GM12878 (cell line): ENCODE data around the gene RPRD1B.

Experiments used
- CTCF ChIP-seq, 3 experiments: IDR thresholded peaks in 2 of 3; conservative IDR thresholded peaks in 1 of 3; 2 replicates each; pipeline ENCODE4 v1.5.1; 2011; ENCODE audit warnings: low read depth in 3 of 3, low read length in 3 of 3, mild to moderate bottlenecking in 3 of 3, control low read depth in 2 of 3, moderate library complexity in 2 of 3, inconsistent platforms in 1 of 3, mixed read lengths in 1 of 3; ENCODE audit not compliant: control insufficient read depth in 2 of 3, insufficient read depth in 1 of 3; ENCODE audit errors: extremely low read depth in 1 of 3
- ETV6 ChIP-seq, 2 experiments: fragments of 450-650 bp in 1 of 2; IDR thresholded peaks in 1 of 2; conservative IDR thresholded peaks in 1 of 2; 2 replicates each; pipeline ENCODE4 v1.6.1; 2014; ENCODE audit warnings: antibody characterized with exemption in 1 of 2, borderline replicate concordance in 1 of 2, low read depth in 1 of 2, mild to moderate bottlenecking in 1 of 2, moderate library complexity in 1 of 2
- EZH2 ChIP-seq: IDR thresholded peaks from 2 replicates; pipeline ENCODE4 v1.6.1; 2012; ENCODE audit warnings: low read depth, mild to moderate bottlenecking, control low read depth, inconsistent platforms, low read length, borderline replicate concordance; ENCODE audit not compliant: control insufficient read depth
- RCOR1 ChIP-seq: conservative IDR thresholded peaks from 2 replicates; pipeline ENCODE4 v1.6.1; 2012; ENCODE audit warnings: low read depth, low read length, improper control_type of control experiment
- SUZ12 ChIP-seq: fragments of 200-600 bp; sonication (generic); IDR thresholded peaks from one replicate; pipeline ENCODE4 v1.6.1; 2018; ENCODE audit warnings: antibody characterized with exemption, mild to moderate bottlenecking; ENCODE audit not compliant: unreplicated experiment
- TCF3 ChIP-seq: IDR thresholded peaks from 2 replicates; pipeline ENCODE4 v1.6.1; 2012; ENCODE audit warnings: low read depth, mild to moderate bottlenecking, low read length, borderline replicate concordance; ENCODE audit not compliant: insufficient read depth
- TF ChIP-seq, protein P1 (sequence below): fragments of 450-650 bp; IDR thresholded peaks from 2 replicates; pipeline ENCODE4 v1.6.1; 2016; ENCODE audit warnings: mild to moderate bottlenecking, moderate library complexity, borderline replicate concordance

DNA sequence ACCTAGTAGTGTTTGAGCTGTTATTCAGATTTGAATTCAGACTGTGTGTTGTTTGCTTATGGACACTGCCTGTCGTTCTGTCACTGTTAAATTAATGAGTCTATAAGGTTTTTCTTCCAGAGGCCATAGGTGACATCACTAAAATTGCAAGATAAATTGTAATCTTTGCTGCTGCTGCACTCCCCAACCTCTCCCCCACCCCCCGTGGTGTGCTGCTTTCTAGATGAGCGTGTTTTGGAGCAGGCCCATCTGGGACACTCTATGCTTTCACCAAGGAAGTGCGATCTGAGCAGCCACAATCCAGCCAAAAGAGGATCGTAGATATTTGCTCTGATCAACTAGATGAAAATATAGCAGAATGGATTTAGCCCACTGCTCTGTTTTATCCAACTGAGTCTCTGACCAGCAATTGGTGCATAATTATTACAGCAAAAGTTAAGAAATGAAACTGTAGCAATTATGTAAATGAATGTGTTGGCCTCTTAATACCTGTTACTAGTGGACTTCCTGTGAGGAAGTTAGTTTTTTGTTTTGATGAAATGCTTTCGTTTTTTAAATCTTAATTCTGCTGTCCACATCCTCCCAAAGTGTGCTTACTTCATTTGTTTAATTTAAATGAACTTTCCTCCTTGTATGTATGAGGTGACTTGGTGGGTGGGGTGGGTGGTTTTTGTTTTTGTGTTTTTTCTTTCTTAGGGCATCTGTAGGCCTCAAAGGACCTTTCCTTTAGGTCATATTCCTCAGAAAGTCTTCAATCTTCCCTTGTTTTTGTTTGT is 58.1 kb downstream of the RPRD1B start:
- TF ChIP-seq CTCF (IDR thresholded peaks at IDR 0.05 in 2 of 3, conservative IDR thresholded peaks at IDR 0.05 in 1 of 3; ENCODE audit: control insufficient read depth in 2 of 3, extremely low read depth in 1 of 3, insufficient read depth in 1 of 3, low read depth in 3 of 3, low read length in 3 of 3) = no peak
- no peak for TF ChIP-seq TCF3
- TF ChIP-seq, protein P1, sequence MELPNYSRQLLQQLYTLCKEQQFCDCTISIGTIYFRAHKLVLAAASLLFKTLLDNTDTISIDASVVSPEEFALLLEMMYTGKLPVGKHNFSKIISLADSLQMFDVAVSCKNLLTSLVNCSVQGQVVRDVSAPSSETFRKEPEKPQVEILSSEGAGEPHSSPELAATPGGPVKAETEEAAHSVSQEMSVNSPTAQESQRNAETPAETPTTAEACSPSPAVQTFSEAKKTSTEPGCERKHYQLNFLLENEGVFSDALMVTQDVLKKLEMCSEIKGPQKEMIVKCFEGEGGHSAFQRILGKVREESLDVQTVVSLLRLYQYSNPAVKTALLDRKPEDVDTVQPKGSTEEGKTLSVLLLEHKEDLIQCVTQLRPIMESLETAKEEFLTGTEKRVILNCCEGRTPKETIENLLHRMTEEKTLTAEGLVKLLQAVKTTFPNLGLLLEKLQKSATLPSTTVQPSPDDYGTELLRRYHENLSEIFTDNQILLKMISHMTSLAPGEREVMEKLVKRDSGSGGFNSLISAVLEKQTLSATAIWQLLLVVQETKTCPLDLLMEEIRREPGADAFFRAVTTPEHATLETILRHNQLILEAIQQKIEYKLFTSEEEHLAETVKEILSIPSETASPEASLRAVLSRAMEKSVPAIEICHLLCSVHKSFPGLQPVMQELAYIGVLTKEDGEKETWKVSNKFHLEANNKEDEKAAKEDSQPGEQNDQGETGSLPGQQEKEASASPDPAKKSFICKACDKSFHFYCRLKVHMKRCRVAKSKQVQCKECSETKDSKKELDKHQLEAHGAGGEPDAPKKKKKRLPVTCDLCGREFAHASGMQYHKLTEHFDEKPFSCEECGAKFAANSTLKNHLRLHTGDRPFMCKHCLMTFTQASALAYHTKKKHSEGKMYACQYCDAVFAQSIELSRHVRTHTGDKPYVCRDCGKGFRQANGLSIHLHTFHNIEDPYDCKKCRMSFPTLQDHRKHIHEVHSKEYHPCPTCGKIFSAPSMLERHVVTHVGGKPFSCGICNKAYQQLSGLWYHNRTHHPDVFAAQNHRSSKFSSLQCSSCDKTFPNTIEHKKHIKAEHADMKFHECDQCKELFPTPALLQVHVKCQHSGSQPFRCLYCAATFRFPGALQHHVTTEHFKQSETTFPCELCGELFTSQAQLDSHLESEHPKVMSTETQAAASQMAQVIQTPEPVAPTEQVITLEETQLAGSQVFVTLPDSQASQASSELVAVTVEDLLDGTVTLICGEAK = no peak
- no peak for TF ChIP-seq EZH2
- TF ChIP-seq SUZ12 = no peak
- TF ChIP-seq RCOR1 = no peak
- no peak for TF ChIP-seq ETV6 (conservative IDR thresholded peaks at IDR 0.05 in 1 of 2, IDR thresholded peaks at IDR 0.05 in 1 of 2; ENCODE audit: borderline replicate concordance in 1 of 2, low read depth in 1 of 2)
